Brain pericyte (primary cell): Measurements from ENCODE around the gene CD70.
"Not testable (repeated sequence)": the region's sequence is repeated elsewhere in the genome, so short reads cannot be mapped to it uniquely, and the experiment has no call there.

Source experiments
- DNase-seq: peaks from one replicate; pipeline ENCODE4 v3.0.0-alpha.2; 2012; ENCODE audit warnings: low read depth, low spot score

CD70 gene

GRCh38 chr19:6570764-6571163 lies 20.2 kb downstream of the CD70 start:
- DNase-seq = no peak

GRCh38 chr19:6568816-6569215 lies 22.1 kb downstream of the CD70 start:
- DNase-seq = no peak

- DNase-seq = no peak
Observed at GRCh38 chr19:6568010-6568526, 22.9 kb downstream of the CD70 start.

- DNase-seq = not testable (repeated sequence)
Observed at GRCh38 chr19:6566727-6567126, 24.2 kb downstream of the CD70 start.

- no peak for DNase-seq
Observed at GRCh38 chr19:6564393-6564792, 26.6 kb downstream of the CD70 start.

GRCh38 chr19:6562437-6562836 lies 28.5 kb downstream of the CD70 start:
- not testable (repeated sequence) for DNase-seq

- DNase-seq = no peak
Observed at GRCh38 chr19:6556480-6557195, 34.3 kb downstream of the CD70 start.

- no peak for DNase-seq
Observed at GRCh38 chr19:6556043-6556449, 34.9 kb downstream of the CD70 start.

GRCh38 chr19:6551607-6552450 lies 39.1 kb downstream of the CD70 start:
- DNase-seq = no peak

GRCh38 chr19:6551091-6551490 lies 39.9 kb downstream of the CD70 start:
- DNase-seq = no peak

GRCh38 chr19:6550679-6551078 lies 40.3 kb downstream of the CD70 start:
- DNase-seq = not testable (repeated sequence)

- DNase-seq = no peak
Observed at GRCh38 chr19:6543866-6544347, 47.0 kb downstream of the CD70 start.

- no peak for DNase-seq
Observed at GRCh38 chr19:6540918-6541689, 49.8 kb downstream of the CD70 start.

- no peak for DNase-seq
Observed at GRCh38 chr19:6539514-6539913, 51.4 kb downstream of the CD70 start.
